CD14-positive monocyte (primary cell): Measurements from ENCODE around the gene STK32A. TPM values are rescaled to one million over a fixed set of nuclear protein-coding genes. Genes with fewer than 3 reads are reported as not detected.

Source experiments
- DNase-seq, 3 donors: peaks; one replicate each; pipeline ENCODE4 v3.0.0-alpha.2; 2011 to 2022
- H2AFZ ChIP-seq: 2 replicates; pipeline ENCODE4 v1.6.0; 2012; ENCODE audit warnings: mild to moderate bottlenecking, low read depth, low read length, inconsistent platforms; ENCODE audit not compliant: insufficient read depth, poor library complexity, severe bottlenecking
- H3K27ac ChIP-seq, 2 donors: 1 replicate in 1 of 2; 2 replicates in 1 of 2; pipeline ENCODE4 v1.5.1; 2012 to 2013; ENCODE audit warnings: low read length in 2 of 2, control low read depth in 1 of 2, inconsistent platforms in 1 of 2, low read depth in 1 of 2, mild to moderate bottlenecking in 1 of 2
- H3K27me3 ChIP-seq, 2 donors: one replicate each; pipeline versions ENCODE4 v1.6.0 to v1.6.1; 2011 to 2013; ENCODE audit warnings: low read length in 2 of 2; ENCODE audit not compliant: control insufficient read depth in 2 of 2, insufficient read depth in 2 of 2
- H3K36me3 ChIP-seq, 2 donors: replicated peaks in 1 of 2; 1 replicate in 1 of 2; 2 replicates in 1 of 2; pipeline versions ENCODE4 v1.5.1 to v1.6.1; 2012 to 2013; ENCODE audit warnings: low read length in 2 of 2, control low read depth in 1 of 2, inconsistent platforms in 1 of 2, mild to moderate bottlenecking in 1 of 2; ENCODE audit not compliant: insufficient read depth in 2 of 2, control insufficient read depth in 1 of 2
- H3K4me1 ChIP-seq, 2 donors: 1 replicate in 1 of 2; 2 replicates in 1 of 2; pipeline versions ENCODE4 v1.5.1 to v1.6.1; 2012 to 2013; ENCODE audit warnings: low read length in 2 of 2, control low read depth in 1 of 2, inconsistent platforms in 1 of 2, mild to moderate bottlenecking in 1 of 2, moderate library complexity in 1 of 2; ENCODE audit not compliant: insufficient read depth in 2 of 2, control insufficient read depth in 1 of 2
- H3K4me2 ChIP-seq: replicated peaks from 2 replicates; pipeline ENCODE3; 2012; ENCODE audit warnings: low read length, moderate library complexity, mild to moderate bottlenecking; ENCODE audit not compliant: poor library complexity, severe bottlenecking; ENCODE audit errors: extremely low read depth
- H3K4me3 ChIP-seq, 3 experiments: fragments of 200-600 bp in 1 of 3; sonication (generic) in 1 of 3; replicated peaks in 1 of 3; 1 replicate in 2 of 3; 2 replicates in 1 of 3; pipeline ENCODE4 v1.5.1; 2011 to 2013; ENCODE audit warnings: low read length in 3 of 3, mild to moderate bottlenecking in 3 of 3, control low read depth in 2 of 3, low read depth in 2 of 3, inconsistent platforms in 1 of 3, moderate library complexity in 1 of 3
- H3K79me2 ChIP-seq: 2 replicates; pipeline ENCODE4 v1.6.0; 2012; ENCODE audit warnings: mild to moderate bottlenecking, control low read depth, inconsistent platforms, low read length, moderate library complexity; ENCODE audit not compliant: insufficient read depth
- H3K9ac ChIP-seq: 2 replicates; pipeline ENCODE4 v1.6.0; 2017; ENCODE audit warnings: low read length, mild to moderate bottlenecking; ENCODE audit not compliant: insufficient read depth, poor library complexity, severe bottlenecking
- H3K9me3 ChIP-seq, 2 donors: replicated peaks in 1 of 2; 1 replicate in 1 of 2; 2 replicates in 1 of 2; pipeline versions ENCODE4 v1.5.1 to v1.6.1; 2012 to 2013; ENCODE audit warnings: low read length in 2 of 2, control low read depth in 1 of 2; ENCODE audit not compliant: control insufficient read depth in 1 of 2, insufficient read depth in 1 of 2
- H4K20me1 ChIP-seq: 2 replicates; pipeline ENCODE4 v1.6.0; 2012; ENCODE audit warnings: mild to moderate bottlenecking, low read length, control low read depth, moderate library complexity; ENCODE audit not compliant: insufficient read depth
- H3K27ac Mint-ChIP-seq, 7 donors: one replicate each; pipeline ENCODE4 v1.8.0; 2020; ENCODE audit warnings: mild to moderate bottlenecking in 7 of 7, mixed read lengths in 7 of 7, moderate library complexity in 6 of 7, inconsistent platforms in 2 of 7
- H3K27me3 Mint-ChIP-seq, 3 donors: one replicate each; pipeline ENCODE4 v1.8.0; 2021 to 2022; ENCODE audit warnings: low read depth in 3 of 3, mild to moderate bottlenecking in 3 of 3, mixed read lengths in 3 of 3, moderate library complexity in 3 of 3, inconsistent platforms in 1 of 3
- H3K36me3 Mint-ChIP-seq, 2 donors: one replicate each; pipeline ENCODE4 v1.8.0; 2020; ENCODE audit warnings: mixed read lengths in 2 of 2, inconsistent platforms in 1 of 2, mild to moderate bottlenecking in 1 of 2
- H3K4me1 Mint-ChIP-seq: one replicate; pipeline ENCODE4 v1.8.0; 2020; ENCODE audit warnings: mild to moderate bottlenecking, mixed read lengths
- H3K4me3 Mint-ChIP-seq, 2 donors: one replicate each; pipeline ENCODE4 v1.8.0; 2020; ENCODE audit warnings: mild to moderate bottlenecking in 2 of 2, mixed read lengths in 2 of 2, moderate library complexity in 1 of 2
- H3K9me3 Mint-ChIP-seq, 7 donors: one replicate each; pipeline ENCODE4 v1.8.0; 2020 to 2022; ENCODE audit warnings: mixed read lengths in 7 of 7, mild to moderate bottlenecking in 6 of 7, moderate library complexity in 6 of 7, inconsistent platforms in 2 of 7
- CTCF ChIP-seq: fragments of 200-600 bp; IDR thresholded peaks from one replicate; pipeline ENCODE4 v1.8.0; 2022; ENCODE audit warnings: antibody characterized with exemption, mild to moderate bottlenecking
- WGBS: methylation state at CpG from one replicate; pipeline ENCODE4 v1.1.5; 2013; ENCODE audit warnings: missing lambda C conversion rate; ENCODE audit not compliant: insufficient coverage; 5-methylcytosine and 5-hydroxymethylcytosine counted together
- intact Hi-C, 2 donors: fragments of 100-400 bp; cut with micrococcal nuclease; formaldehyde crosslinking; loops; one replicate each; pipeline versions ENCODE4 v1.15.0 to v1.15.1; 2023
- polyA plus RNA-seq, 3 donors: library from polyadenylated mRNA; depleted of rRNA in 1 of 3; unstranded in 2 of 3; stranded (reverse) in 1 of 3; fragments of 300-500 nt in 2 of 3; fragments of >200 nt in 1 of 3; fragmentation: Illumina TruSeq in 2 of 3; gene quantifications; 1 replicate in 2 of 3; 2 replicates in 1 of 3; pipeline ENCODE4 v1.2.3, GENCODE V29; 2012 to 2021

STK32A gene
- polyA plus RNA-seq, 3 donors: not detected

- Histone ChIP-seq H4K20me1 (no peaks in the 10 kb centered on the region), H3K27ac (no peak overlapping the region), H3K9me3 (peaks cover 0 to 4% of the 10 kb centered on the region in 2 donors), H3K79me2 (no peaks in the 10 kb centered on the region), H3K36me3 (no peaks in the 10 kb centered on the region), H3K27me3 (no peaks in the 10 kb centered on the region), H3K4me2 (no peak overlapping the region), H3K9ac (no peak overlapping the region), H3K4me1 (peaks cover 6 to 8% of the 10 kb centered on the region in 2 donors), H3K4me3 (no peak overlapping the region), H2AFZ (no peak overlapping the region)
- Mint-ChIP-seq H3K36me3 (no peaks in the 10 kb centered on the region), H3K27ac (no peak overlapping the region), H3K9me3 (peaks cover 7 to 13% (median 9%) of the 10 kb centered on the region in 7 donors), H3K27me3 (peaks cover 0 to 1% (median 0%) of the 10 kb centered on the region in 3 donors), H3K4me1 (peaks cover 16% of the 10 kb centered on the region), H3K4me3 (no peak overlapping the region)
- DNase-seq: no peak
- no peak for TF ChIP-seq CTCF
- intact Hi-C loops: no loop called here
- no CpG with 5 or more reads among the region's 5 CpGs for WGBS
Observed at GRCh38 chr5:147200004-147200403, 34.8 kb upstream of the STK32A start.

GRCh38 chr5:147203213-147203612 lies 31.6 kb upstream of the STK32A start:
- no CpG with 5 or more reads among the region's 4 CpGs for WGBS
- DNase-seq: peak in 2 of 3 donors; percentile 3 to 14
- intact Hi-C loops: no loop called here

More at GRCh38 chr5:147203213-147203612, 31.6 kb upstream of the STK32A start:
- no peaks in the 10 kb centered on the region for H3K36me3 Mint-ChIP-seq
- Histone ChIP-seq H4K20me1 (no peaks in the 10 kb centered on the region), H3K27me3 (no peaks in the 10 kb centered on the region), H3K4me2 (peak overlapping the region; percentile 9), H3K27ac (no peak overlapping the region), H3K4me1 (peaks cover 6 to 8% of the 10 kb centered on the region in 2 donors), H3K36me3 (no peaks in the 10 kb centered on the region), H3K4me3 (no peak overlapping the region), H2AFZ (no peak overlapping the region), H3K79me2 (no peaks in the 10 kb centered on the region), H3K9ac (no peak overlapping the region), H3K9me3 (peaks cover 0 to 4% of the 10 kb centered on the region in 2 donors)
- peaks cover 7 to 14% (median 9%) of the 10 kb centered on the region in 7 donors for H3K9me3 Mint-ChIP-seq
- H3K4me1 Mint-ChIP-seq: peaks cover 16% of the 10 kb centered on the region
- no peak for TF ChIP-seq CTCF
- H3K27ac Mint-ChIP-seq: peak overlapping the region in 4 of 7 donors; percentile 14 to 41 (median 35)
- no peaks in the 10 kb centered on the region for H3K27me3 Mint-ChIP-seq
- no peak overlapping the region for H3K4me3 Mint-ChIP-seq
